ENCODE measurements around the gene WIPI1. TPM values are rescaled to one million over a fixed set of nuclear protein-coding genes. Genes with fewer than 3 reads are reported as not detected.

The WIPI1 gene
- total RNA-seq, 1 experiment from 2014 or later = 21.8 TPM

DNA sequence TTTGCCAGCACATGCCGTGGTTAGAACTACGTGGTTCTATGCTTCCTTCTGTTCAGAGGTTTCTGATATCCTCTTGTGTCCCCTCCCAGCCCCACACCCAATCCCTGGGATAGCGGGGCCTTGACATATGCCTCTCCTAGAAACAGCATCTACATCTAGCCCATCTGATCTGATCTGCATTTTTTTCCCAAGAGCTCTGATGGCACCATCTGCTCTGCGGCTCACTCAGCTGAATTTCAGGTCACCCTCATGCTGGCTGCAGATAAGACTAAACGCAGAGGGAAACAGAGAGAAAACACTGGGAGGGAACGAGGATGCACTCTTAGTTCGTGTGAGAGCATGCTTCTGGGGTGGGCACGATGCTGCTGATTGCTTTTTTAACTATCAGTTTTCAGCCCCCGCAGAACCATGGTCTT is 10.7 kb downstream of the WIPI1 start:
- CTCF ChIA-PET = no interaction called here
- H3K4me3 Mint-ChIP-seq (ENCODE audit: unreplicated experiment) = no peak overlapping the region
- H3K4me1 Mint-ChIP-seq (ENCODE audit: low read depth, unreplicated experiment) = peaks cover 7% of the 10 kb centered on the region
- Histone ChIP-seq H3K9me3 (no peaks in the 10 kb centered on the region), H3K4me1 (peaks cover 15% of the 10 kb centered on the region), H3K4me3 (ENCODE audit: low read depth, low read length) (no peak overlapping the region), H3K36me3 (ENCODE audit: control insufficient read depth, insufficient read depth, low read length) (peaks cover 2% of the 10 kb centered on the region), H3K27me3 (replicated peaks; ENCODE audit: control insufficient read depth, insufficient read depth, low read length) (no peaks in the 10 kb centered on the region)
- no peaks in the 10 kb centered on the region for H3K9me3 Mint-ChIP-seq (ENCODE audit: unreplicated experiment)
- TF ChIP-seq, protein P1, sequence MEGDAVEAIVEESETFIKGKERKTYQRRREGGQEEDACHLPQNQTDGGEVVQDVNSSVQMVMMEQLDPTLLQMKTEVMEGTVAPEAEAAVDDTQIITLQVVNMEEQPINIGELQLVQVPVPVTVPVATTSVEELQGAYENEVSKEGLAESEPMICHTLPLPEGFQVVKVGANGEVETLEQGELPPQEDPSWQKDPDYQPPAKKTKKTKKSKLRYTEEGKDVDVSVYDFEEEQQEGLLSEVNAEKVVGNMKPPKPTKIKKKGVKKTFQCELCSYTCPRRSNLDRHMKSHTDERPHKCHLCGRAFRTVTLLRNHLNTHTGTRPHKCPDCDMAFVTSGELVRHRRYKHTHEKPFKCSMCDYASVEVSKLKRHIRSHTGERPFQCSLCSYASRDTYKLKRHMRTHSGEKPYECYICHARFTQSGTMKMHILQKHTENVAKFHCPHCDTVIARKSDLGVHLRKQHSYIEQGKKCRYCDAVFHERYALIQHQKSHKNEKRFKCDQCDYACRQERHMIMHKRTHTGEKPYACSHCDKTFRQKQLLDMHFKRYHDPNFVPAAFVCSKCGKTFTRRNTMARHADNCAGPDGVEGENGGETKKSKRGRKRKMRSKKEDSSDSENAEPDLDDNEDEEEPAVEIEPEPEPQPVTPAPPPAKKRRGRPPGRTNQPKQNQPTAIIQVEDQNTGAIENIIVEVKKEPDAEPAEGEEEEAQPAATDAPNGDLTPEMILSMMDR (IDR thresholded peaks at IDR 0.05; ENCODE audit: insufficient read depth in 1 of 2, low read depth in 1 of 2, low read length in 1 of 2, severe bottlenecking in 1 of 2, unreplicated experiment in 1 of 2) = no peak
- H3K27me3 Mint-ChIP-seq (ENCODE audit: insufficient read depth, unreplicated experiment) = no peaks in the 10 kb centered on the region
- no peak for DNase-seq
- no TSS peak for BruUV-seq (replicated peaks)
- H3K36me3 Mint-ChIP-seq (ENCODE audit: insufficient read depth, unreplicated experiment) = peaks cover 14% of the 10 kb centered on the region
- intact Hi-C loops (cut with micrococcal nuclease; ENCODE audit: unreplicated experiment) = no loop called here
- POLR2A ChIA-PET = no interaction called here
- no peak overlapping the region for H3K27ac Mint-ChIP-seq (ENCODE audit: unreplicated experiment)

DNA sequence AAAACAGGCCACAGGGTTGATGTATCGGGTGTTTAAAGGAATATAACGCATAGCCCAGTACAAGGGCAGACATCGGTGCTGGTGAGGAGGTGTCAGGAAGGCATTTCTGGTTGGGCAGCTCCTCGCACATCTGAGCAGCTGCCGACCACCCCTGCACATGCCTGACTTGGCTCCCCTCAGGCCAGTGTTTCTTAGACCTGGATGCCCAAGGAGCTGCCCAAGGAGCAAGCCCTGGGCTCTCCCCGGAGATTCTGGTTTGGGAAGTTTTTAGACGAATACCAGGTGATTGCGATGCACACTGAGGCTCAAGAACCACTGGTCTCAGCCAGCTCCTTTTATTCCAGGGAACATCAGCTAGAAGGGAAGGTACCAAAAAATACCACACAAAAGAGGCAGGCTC is 11.6 kb downstream of the WIPI1 start:
- BruUV-seq (replicated peaks) = no TSS peak
- Mint-ChIP-seq H3K36me3 (ENCODE audit: insufficient read depth, unreplicated experiment) (peaks cover 14% of the 10 kb centered on the region), H3K27ac (ENCODE audit: unreplicated experiment) (no peak overlapping the region), H3K4me1 (ENCODE audit: low read depth, unreplicated experiment) (peaks cover 13% of the 10 kb centered on the region), H3K27me3 (ENCODE audit: insufficient read depth, unreplicated experiment) (no peaks in the 10 kb centered on the region), H3K4me3 (ENCODE audit: unreplicated experiment) (no peak overlapping the region), H3K9me3 (ENCODE audit: unreplicated experiment) (no peaks in the 10 kb centered on the region)
- H3K27me3 ChIP-seq (replicated peaks; ENCODE audit: control insufficient read depth, insufficient read depth, low read length) = no peaks in the 10 kb centered on the region
- peaks cover 2% of the 10 kb centered on the region for H3K36me3 ChIP-seq (ENCODE audit: control insufficient read depth, insufficient read depth, low read length)
- TF ChIP-seq, protein P1 (IDR thresholded peaks at IDR 0.05; ENCODE audit: insufficient read depth in 1 of 2, low read depth in 1 of 2, low read length in 1 of 2, severe bottlenecking in 1 of 2, unreplicated experiment in 1 of 2) = no peak
- ChIA-PET CTCF (no interaction called here), POLR2A (interaction anchor here (0.6 kb wide), 1 partner anchor 248 kb away, joined by 4 read pairs; no protein-coding TSS in a partner anchor)
- intact Hi-C loops (cut with micrococcal nuclease; ENCODE audit: unreplicated experiment) = no loop called here
- peaks cover 14% of the 10 kb centered on the region for H3K4me1 ChIP-seq
- no peaks in the 10 kb centered on the region for H3K9me3 ChIP-seq
- no peak overlapping the region for H3K4me3 ChIP-seq (ENCODE audit: low read depth, low read length)
- no peak for DNase-seq

GRCh38 chr17:68443972-68444464 is 13.3 kb downstream of the WIPI1 start:
- Mint-ChIP-seq H3K27ac (ENCODE audit: unreplicated experiment) (no peak overlapping the region), H3K4me1 (ENCODE audit: low read depth, unreplicated experiment) (peaks cover 16% of the 10 kb centered on the region), H3K4me3 (ENCODE audit: unreplicated experiment) (no peak overlapping the region), H3K27me3 (ENCODE audit: insufficient read depth, unreplicated experiment) (no peaks in the 10 kb centered on the region), H3K9me3 (ENCODE audit: unreplicated experiment) (no peaks in the 10 kb centered on the region), H3K36me3 (ENCODE audit: insufficient read depth, unreplicated experiment) (peaks cover 5% of the 10 kb centered on the region)
- TF ChIP-seq, protein P1 (IDR thresholded peaks at IDR 0.05; ENCODE audit: insufficient read depth in 1 of 2, low read depth in 1 of 2, low read length in 1 of 2, severe bottlenecking in 1 of 2, unreplicated experiment in 1 of 2) = no peak
- intact Hi-C loops (cut with micrococcal nuclease; ENCODE audit: unreplicated experiment) = no loop called here
- Histone ChIP-seq H3K4me3 (ENCODE audit: low read depth, low read length) (no peak overlapping the region), H3K9me3 (no peaks in the 10 kb centered on the region), H3K27me3 (replicated peaks; ENCODE audit: control insufficient read depth, insufficient read depth, low read length) (no peaks in the 10 kb centered on the region), H3K4me1 (peaks cover 14% of the 10 kb centered on the region), H3K36me3 (ENCODE audit: control insufficient read depth, insufficient read depth, low read length) (no peaks in the 10 kb centered on the region)
- POLR2A ChIA-PET = no interaction called here
- CTCF ChIA-PET = interaction anchor here (0.7 kb wide), 1 partner anchor 12 kb away, joined by 3 read pairs; no protein-coding TSS in a partner anchor
- DNase-seq = no peak
- no TSS peak for BruUV-seq (replicated peaks)
